CD4-positive, alpha-beta T cell treated with Interleukin-1 beta for 1 hour (primary cell): Measurements from ENCODE around the gene CDH6.
A peak's percentile ranks its signal among the peaks of the same experiment; 100 is the strongest.

ENCODE experiments used
- DNase-seq, 2 donors: peaks; one replicate each; pipeline ENCODE4 v3.0.0-alpha.2; 2020 to 2022

The CDH6 gene

DNA sequence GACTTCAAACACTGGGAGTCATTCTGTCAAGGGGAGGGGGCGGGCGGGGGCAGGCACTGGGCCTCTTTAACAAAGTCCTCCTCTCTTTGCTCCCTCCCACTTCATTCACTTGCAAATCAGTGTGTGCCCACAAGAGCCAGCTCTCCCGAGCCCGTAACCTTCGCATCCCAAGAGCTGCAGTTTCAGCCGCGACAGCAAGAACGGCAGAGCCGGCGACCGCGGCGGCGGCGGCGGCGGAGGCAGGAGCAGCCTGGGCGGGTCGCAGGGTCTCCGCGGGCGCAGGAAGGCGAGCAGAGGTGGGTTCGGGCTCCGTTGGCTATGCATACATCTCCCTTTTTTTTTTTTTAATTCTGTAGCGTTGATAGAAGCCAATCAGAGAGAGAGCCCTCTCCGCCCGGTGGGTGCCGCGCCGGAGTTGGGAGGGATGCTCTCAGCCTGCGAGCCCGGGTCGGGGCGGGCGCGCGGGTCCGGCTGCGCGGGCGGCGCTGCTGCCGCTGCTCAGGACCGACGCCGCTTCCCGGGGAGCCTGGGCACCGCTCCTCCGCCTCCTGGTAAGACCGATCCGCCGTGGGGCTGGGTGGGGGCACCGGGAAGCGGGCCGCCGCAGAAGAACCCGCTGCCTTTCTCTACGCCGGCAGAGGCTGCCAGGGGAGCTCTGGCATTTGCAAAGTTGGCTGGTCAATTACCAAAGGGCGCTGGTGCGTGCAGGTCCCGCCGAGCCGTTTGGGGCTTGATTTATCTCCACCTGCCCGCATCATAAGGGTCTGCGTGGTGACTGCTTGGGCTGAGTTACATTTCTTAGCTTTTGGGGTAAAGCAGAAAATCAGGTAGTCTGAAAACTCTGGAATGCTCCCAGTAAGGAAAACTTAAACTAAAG lies at the start of gene CDH6:
TSS of gene CDH6 (plus strand) at position 96 of the 877 bp plus-strand sequence. CDS start 73,788 bp downstream, outside the sequence.
- DNase-seq = no peak

GRCh38 chr5:31144364-31144763 lies 49.1 kb upstream of the CDH6 start:
- no peak for DNase-seq

DNA sequence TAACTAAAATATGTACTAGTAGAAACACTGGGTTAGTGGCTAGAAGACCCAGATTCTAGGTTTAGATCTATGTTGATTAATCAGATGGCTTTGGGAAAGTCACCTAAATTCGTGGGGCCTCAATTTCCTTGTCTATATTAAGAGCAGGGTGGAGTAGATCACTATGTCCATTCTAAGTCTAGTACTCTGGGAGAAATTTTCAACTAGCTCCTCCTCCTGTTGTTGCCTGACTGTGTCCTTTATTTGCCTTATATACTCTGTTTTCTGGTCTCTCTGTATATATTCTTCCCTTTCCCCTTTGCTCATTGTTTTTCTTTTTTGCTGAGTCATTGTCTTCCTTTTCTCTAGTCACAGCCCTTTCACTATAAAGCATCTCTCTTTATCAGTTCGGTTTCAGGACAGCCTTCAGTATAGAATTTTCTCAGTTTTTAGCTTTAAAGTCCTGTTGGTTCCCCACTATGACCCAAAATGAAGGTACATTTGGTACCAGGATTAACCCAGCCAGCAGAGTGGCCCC lies 44.5 kb upstream of the CDH6 start:
- DNase-seq = no peak

DNA sequence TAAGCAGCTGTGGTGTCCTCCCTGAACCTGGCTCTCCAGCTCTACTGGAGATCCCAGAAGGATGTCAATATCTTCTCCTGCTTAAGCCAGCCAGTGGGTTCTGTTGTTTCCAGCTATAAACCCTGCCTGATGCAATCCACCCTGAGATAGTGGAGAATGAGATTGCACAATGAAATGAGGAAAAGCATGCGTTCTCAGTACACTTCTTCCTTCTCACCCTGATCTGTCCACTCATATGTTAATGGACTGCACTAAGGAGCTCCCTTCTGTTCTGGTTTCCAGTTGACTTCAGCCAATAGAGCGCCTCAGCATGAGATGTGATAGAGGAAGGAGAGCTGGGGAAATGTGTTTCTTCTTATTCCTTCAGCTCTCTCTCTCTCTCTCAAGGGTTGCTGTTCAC lies 40.0 kb upstream of the CDH6 start:
- DNase-seq = no peak

DNA sequence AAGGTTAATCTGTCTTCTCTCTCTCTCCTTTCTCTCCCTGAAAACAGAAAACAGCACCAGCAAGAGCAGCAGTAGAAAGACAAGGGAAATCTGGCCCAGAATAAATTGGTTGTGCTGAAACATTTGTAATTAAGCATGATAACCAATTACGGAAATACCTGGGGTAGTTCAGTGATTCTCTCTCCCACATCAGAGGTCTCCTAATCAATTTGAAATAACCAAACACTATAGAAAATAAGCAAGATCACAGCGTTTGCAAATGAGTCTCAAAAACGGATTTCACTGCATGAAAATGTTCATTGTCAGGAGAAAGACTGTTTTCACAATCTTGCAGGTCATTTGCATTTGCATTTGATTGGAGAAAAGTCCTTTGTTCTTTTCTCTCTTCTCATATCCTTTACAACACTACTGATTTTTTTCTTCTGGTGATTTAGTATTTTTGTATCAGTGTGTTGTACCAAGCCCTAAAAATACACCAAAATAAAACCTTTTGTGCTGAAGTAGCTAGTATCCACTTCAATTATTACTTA lies 36.8 kb upstream of the CDH6 start:
- no peak for DNase-seq

GRCh38 chr5:31157720-31158119 lies 35.8 kb upstream of the CDH6 start:
- no peak for DNase-seq

GRCh38 chr5:31158686-31159085 lies 34.8 kb upstream of the CDH6 start:
- no peak for DNase-seq

DNA sequence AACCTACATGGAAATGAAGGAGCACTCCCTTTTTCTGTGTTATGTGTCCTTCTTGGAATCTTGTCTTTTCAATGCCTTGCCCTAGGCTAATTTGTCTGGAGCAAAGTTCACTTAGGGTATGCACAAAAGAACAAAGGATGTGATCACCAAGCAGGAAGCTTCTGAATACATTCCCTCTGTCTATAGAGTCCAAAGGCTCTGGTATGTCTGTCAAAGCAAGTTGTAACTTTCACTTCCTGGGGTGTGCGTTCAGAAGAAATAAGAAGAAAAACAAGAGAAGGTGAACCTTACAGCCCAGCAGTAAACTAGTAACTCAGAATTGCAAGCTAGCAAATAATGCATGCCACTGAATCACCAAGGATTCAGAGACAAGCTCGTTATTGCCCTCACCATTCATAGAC lies 31.7 kb upstream of the CDH6 start:
- DNase-seq = no peak

DNA sequence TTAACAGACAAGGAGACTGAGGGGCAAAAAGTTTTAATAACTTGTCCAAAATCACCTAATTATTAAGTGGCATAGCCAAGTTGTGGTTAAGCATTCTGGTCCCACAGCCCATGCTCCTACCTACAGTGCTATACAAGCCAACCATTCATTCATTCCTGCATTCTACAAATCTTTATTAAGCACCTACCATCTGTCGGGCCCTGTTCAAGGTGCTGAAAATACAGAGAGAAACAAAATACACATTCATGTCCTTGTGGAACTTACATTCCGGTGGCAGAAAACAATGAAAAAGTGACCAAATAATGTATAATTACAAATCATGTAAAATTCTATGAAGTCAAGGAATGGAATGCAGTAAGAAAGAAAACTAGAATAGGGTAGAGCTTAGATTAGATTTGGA lies 27.8 kb upstream of the CDH6 start:
- DNase-seq = no peak

- no peak for DNase-seq
These were observed 24.1 kb upstream of the CDH6 start for GRCh38 chr5:31169379-31169778.

DNA sequence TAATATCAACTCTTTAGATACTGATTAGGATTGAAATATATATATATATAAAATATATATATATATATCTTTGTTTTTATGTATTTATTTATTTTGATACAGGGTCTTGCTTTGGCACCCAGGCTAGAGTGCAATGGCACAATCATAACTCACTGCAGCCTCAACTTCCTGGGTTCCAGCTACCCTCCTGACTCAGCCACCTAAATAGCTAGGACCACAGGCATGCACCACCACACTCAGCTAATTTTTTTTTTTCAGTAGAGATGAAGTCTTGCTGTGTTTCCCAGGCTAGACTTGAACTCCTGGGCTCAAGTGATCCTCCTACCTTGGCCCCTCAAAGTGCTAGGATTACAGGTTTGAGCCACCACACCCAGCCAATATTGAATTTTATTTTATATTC lies 20.6 kb upstream of the CDH6 start:
- DNase-seq = no peak

GRCh38 chr5:31173614-31174013 lies 19.9 kb upstream of the CDH6 start:
- DNase-seq = no peak

DNA sequence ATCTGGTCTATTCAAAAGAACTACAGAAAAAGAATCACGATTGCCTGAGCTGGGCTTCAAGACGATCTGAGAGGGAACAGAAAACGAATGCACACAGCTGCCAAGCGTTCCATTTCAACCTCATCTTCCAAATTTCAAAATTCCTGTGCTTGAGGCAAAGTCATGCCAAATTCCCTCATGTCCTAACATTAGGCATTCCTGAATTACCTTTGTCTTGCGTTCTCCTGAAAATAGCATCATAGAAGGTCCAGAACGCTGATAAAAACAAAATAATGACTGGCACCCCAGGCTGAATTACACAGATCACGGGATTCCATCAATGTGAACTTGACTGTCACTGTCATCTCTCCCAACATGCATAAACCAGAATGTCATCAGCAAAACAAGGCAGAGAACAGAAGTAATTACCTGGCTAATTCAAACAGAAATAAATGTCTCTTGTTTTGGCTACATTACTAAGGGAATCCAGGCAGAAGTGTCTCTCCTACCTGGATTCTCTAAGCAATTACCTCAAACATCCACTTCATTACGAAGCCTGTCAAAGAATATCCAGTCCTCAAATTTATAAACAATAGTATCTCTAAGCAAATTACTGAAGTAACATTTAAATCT lies 12.0 kb upstream of the CDH6 start:
- DNase-seq = no peak

GRCh38 chr5:31182136-31182535 lies 11.3 kb upstream of the CDH6 start:
- DNase-seq = no peak

DNA sequence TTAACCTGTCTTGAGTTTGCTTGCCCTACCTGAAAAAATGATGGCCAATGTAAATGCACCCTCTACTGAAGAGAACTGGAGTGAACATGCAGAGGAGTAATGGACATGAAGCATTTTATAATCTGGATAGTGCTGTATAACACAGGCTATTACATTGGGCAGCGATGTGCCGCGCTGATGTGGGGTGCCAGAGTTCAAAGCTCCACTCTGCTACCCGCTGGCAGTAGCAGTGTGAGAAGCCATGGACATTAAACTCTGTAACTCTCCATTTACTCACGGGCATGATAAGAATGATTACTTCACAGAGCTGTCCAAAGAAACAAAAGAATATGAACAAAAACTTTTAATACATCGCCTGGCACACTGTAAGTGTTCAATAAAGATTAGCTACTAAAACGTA lies 7.5 kb upstream of the CDH6 start:
- DNase-seq = no peak

- DNase-seq = peak in 1 of 2 donors; percentile 8
These were observed 6.7 kb upstream of the CDH6 start for GRCh38 chr5:31186672-31187267.

- no peak for DNase-seq
These were observed 5.9 kb upstream of the CDH6 start for GRCh38 chr5:31187591-31187990.

DNA sequence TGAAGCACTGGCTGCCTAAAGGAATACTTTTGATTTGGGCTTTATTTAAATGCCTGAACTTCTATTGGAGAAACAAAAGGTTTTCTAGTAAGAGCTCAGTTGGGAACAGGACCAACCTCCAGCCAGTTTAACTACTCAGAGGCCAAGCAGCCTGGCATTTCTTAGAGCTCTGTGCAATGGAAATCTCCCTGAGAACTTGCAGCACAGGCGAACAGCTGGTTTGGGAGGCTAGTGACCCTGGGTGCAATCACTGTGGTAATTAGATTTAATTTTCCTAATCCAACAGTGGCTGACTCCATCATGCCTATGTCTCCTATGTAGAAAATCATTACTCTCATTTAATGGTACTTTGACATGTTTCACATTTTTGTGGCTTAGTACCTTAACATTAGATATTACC lies 1.0 kb upstream of the CDH6 start:
- DNase-seq = no peak

DNA sequence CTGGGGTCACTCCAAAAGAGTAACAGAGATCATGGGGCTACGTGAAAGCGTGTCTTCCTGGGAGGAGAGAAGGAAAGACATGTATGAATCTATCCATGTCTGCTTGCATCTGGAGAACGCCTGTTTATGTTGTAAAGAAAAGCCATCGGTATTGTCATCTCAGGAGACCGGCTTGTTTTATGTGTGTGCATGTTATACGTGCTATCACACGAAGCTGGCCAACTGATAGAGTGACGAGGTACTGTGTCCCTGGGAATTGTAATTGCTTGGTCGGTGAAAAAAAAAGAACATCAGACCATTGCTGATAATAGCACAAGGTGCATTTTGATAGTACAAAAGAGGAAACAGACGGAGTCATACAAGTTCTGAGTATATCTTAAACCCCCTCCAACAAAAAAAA lies 370 bp upstream of the CDH6 start:
- DNase-seq = no peak

GRCh38 chr5:31194468-31194813 lies 955 bp downstream of the CDH6 start:
- DNase-seq = no peak

- DNase-seq = no peak
These were observed 1.5 kb downstream of the CDH6 start for GRCh38 chr5:31194892-31195555.

DNA sequence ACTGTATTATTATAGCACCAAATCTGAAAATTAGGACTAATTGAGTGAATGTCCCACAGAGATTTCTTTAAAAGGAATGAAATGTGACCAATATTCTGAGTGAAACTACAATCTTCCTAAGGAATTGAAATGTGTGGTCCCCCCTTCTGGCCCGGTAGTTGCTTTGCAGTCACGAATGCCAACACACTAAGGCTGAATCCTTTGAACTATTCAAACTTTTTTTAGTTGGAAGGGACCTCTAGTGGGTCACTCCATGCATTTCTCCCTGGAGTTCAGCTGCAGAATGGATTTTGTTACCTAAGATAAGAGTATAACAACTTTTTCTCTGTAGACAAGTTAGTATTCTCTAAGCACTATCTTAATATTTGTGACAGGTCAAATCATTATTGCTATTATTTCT lies 2.8 kb downstream of the CDH6 start:
- no peak for DNase-seq

DNA sequence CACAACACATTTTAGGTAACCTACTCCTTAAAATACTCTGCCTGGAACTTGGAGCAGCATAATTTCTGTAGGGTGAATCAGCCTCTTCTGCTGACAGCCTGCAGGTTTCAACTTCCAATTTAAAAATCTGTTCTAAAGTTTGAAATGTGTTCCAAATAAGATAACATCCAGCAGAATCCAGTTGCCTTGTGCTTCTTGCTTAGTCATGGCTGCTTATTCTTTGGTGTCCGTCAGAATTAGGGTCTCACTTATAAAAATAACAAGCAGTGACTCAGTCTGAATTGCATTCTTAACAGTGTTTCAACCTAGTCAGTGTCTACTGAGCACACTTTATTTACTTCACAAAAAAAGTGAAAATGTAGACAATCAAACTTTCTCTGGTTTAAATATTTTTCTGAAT lies 3.7 kb downstream of the CDH6 start:
- DNase-seq = no peak
